ENCODE results near the gene MFSD1.
"Not testable (repeated sequence)": the region's sequence is repeated elsewhere in the genome, so short reads cannot be mapped to it uniquely, and the experiment has no call there.

Gene MFSD1

DNA sequence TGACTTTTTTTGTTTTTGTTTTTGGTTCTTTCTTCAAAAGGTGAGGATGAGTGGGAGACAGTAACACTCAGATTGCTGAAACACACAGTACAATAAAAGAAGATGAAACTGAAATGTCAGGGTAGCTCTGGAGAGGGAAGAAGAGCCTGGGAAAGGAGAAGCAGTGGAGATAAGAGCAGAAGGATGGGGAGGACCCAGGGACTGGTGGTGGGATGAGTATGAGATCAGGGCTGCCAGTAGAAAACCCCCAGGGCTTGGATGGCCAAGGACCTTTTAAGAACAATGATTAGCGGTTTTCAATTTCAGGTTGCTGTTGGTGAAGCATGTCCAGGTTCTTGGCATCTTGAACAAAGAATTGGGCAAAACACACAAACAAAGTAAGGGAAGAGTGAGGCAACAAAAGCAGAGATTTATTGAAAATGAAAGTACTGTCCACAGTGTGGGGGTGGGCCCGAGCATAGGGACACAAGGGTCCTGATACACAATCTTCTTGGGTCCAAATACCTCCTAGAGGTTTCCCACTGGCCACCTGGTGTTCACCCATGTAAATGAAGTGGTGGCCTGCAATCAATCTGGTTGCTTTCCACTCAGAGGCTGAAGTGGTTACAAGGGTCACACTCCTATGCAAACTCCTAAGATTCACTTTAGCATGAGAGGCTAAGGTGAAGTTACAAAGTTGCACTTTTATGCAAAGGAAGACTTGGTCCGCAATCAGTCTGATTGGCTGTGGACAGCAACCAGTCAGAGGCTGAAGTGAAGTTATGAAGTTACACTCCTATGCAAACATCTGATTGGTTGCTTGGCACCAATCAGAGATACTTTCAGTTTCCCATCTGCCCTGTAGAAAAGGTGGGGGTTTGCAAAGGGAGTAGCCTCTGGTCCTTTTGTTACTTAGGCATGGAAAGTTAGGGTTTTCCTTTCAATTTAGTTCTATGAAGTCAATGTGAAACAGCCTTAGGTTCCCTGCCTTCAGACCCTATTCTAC lies 26.1 kb upstream of the MFSD1 start:
- DNase-seq, result no peak

DNA sequence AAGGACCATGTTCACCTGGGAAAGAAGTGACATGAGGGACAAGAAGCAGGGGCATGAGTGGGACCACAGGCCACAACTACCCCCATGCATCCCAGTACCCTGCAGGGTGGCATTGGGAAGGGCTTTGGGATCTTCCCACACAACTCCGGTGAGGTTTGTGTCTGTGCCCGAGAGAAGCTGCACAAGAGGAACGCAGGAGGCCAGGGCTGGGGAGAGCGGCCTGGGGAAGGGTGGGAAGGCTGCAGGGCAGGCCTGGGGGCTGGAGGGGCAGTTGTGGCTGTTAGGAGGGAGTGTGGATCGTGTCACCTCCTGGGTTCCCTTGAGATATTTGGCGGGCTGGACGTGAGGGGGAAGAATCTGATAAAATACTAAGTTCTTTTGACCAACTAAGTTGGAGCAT lies 25.3 kb upstream of the MFSD1 start:
- no peak for DNase-seq

DNA sequence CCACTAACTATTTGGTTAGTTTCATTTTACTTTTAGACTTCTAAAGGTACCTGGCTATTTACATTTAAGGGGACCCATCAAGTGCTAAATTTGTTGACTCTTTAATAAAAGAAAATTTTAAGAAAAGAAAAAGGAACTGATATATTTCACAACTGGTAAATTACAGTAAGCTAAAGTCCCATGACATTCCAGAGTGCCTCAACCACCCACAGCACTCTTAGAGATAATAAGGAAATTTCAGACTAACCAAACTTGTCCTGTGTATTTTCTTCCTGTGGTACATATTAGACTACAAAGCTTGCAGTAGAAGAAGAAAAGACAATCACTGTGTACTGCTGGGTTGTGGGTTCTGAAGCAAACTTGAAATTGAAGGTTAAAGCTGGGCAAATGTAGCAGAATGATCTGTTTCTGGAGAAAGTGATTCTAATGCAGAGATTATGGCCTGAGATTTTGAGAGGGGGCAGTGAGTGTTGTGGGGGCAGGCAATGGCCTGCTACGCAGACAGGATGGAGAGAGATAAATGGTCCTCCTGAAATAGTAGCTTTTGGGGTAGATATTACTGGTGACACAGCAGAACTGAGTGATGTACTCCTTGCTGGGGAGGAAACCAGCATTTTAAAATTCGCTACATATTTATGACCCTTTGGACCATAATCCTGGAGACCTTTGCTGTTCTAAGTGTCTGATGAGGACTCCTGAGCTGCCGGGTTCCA lies 24.5 kb upstream of the MFSD1 start:
- DNase-seq, result no peak

DNA sequence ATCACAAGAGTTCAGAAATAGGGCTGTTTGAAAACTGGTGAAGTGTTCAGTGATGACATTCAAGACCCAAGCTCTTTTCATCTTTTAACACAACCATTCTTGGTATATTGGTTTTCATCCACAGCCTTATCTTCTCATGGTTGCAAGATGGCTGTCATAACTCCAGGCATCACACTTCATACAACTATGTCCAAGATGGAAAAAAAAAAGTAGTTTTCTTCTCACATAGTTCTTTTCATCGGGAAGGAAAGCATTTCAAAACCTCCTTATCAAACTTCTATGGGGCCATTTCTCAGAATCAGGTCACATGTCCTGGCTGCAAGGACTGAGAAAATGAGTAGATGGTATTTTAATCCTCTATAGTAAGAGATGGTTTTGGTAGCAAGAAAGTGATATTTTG lies 21.1 kb upstream of the MFSD1 start:
- DNase-seq, result no peak

DNA sequence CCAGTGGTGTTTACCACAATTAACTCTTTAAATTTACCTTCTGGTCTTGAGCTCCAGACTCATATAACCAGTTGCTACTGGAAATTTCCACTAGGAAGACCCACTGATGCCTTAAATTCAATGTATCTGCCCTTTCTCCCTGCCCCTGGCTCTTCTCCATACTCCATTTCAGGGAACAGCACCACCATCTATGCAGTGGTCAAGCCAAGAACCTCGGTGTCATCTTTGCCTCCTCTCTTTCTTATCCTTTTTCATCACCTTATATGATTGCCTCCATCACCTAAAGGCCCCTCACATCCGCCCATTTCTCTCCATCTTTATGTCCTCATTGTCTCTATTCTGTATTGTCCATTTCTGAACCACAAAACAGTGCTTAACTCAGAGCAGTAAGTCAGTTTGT lies 20.7 kb upstream of the MFSD1 start:
- DNase-seq, result no peak

DNA sequence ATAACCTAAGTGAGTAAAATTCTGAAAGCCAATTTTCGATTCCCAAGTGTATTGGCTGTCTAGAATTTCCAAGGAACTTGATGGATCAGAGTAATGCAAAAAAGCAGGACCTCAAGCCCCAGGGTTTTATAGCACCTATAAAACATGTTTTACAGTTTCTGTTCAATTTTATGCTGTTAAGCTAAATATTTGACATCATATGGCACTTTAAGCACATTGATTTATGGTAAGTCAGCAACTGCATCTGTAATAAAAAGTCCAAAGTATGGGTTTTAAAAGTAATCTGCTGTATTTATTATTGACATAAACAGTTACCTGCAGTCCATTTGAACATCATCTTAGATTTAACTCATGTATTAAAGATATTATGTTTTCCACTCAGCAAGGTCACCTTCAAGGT lies 20.0 kb upstream of the MFSD1 start:
- no peak for DNase-seq

DNA sequence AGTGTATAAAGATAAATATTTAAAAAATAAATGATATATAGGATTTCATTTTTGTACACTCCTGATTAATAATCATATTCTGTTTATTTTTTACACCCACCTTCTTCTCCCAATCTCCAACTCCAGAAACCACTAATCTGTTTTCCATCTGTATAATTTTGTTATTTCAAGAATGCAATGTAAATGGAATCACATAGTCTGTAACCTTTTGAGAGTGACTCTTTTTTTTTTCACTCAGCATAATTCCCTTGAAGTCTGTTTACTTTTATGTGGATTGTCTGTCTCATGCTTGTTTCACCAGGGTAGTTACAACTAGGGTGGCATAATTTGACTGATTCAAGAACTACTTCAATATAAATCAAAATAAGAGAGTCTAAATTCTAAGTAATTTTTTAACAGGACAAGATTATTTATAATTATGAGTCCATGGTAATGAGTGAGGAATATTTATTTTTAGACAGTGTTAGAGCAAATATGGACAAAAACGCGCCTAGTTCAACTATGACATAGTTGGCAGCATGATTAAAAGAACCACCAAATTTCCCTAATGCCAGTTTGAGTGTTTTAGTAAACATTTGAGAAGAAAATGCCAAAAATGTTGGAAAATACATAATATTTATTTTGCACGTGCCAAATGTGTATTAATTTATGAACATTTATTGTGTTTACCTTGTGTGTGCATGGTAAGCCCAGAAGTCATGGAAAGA lies 19.4 kb upstream of the MFSD1 start:
- no peak for DNase-seq

DNA sequence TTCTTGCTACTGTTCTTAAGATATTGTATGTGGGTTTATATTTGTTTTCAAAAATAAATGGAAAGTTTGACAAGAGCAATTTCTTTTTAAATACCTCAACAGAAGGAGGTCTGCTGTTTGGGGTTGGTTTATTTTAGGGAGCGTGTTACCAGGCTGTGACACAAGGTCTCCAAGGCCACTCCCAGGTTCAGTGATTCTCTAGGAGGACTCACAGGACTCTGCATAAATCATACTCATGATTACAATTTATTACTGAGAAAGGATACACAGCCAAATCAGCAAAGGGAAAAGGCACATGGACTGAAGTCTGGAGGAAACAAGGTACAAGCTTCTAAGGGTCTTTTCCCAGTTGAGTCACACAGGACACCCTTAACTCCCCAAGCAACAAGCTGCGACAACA lies 18.8 kb upstream of the MFSD1 start:
- no peak for DNase-seq

DNA sequence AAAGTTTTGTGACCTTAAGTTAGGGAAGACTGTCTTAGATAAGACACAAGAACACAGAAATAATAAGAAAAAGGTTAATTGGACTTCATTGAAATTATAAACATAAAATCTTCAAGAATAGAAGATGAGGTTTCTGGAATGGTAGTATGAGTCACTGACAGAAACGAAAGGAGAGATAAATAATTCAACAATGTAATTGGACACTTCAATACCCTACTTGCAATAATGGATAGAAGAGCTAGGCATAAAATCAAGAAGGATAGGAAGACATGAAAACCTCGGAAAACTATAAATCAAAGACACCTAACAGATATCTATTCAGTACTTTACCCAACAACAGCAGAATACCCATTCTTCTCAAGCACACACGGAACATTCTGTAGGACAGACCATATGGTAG lies 15.9 kb upstream of the MFSD1 start:
- no peak for DNase-seq

- DNase-seq, result no peak
Observed at GRCh38 chr3:158788446-158788845, 13.4 kb upstream of the MFSD1 start.

DNA sequence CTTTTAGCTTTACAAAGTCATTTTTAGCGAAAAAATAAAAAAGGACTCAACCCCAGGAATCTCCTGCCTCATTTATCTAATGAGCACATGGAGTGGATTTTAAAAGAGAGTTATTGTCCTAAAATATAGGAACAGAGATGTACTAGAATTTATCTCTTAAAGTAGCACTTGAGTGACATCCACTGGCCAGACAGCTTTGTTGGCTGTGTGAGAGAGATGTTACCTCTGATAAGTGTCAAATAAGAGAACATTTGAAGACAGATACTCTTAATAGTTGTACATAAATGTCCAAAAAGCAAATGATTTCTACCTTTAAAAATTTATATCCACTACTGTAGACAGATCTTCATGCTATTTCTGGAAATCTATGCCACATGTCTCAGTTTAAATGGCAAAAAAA lies 12.3 kb upstream of the MFSD1 start:
- DNase-seq, result peak in 1 of 56 donors; percentile 5

- peak in 7 of 56 donors; percentile 3 to 43 (median 4) for DNase-seq
Observed at GRCh38 chr3:158790901-158791589, 10.8 kb upstream of the MFSD1 start.

- DNase-seq, result not testable (repeated sequence)
Observed at GRCh38 chr3:158791590-158791920, 10.3 kb upstream of the MFSD1 start.

GRCh38 chr3:158792709-158793108 lies 9.1 kb upstream of the MFSD1 start:
- no peak for DNase-seq

DNA sequence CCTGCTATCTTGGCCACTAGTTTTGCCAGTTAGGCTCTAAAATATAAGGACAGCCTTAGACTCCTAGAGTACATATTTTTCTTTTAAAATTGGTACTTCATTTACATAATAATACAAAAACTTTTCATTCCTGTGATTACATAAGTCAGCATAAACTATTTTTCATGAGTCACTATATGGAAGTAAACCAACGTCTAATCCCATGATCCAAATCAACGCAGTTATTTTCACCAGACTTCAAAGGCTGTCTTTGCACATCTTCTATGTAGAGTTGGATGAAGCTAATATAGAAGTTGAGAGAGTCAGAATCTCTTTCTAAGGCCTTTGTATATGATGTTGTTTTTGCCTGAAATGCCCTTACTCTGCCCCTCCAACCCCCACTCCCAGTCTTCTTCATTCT lies 7.6 kb upstream of the MFSD1 start:
- DNase-seq, result no peak

- DNase-seq, result no peak
Observed at GRCh38 chr3:158794936-158795518, 6.8 kb upstream of the MFSD1 start.

DNA sequence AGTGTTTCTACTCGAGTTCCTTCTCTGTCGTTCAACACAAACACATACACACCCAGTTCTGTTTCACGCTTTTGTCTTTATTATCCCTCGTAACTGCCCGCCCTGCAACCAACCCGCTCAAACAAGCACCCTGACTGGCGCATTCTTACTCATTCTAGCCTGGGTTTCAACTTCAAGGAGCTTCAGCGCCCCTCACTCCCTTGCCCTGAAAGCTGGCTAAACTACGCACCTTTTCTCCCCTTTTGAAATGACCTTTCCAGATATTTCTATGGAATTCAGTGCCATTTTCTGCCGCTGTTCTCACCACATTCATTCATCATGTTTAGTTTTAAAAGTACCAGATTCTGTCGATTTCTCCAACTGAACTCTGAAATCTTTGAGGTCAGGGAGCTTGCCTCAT lies 653 bp upstream of the MFSD1 start:
- peak in 13 of 56 donors; percentile 5 to 31 (median 18) for DNase-seq

DNA sequence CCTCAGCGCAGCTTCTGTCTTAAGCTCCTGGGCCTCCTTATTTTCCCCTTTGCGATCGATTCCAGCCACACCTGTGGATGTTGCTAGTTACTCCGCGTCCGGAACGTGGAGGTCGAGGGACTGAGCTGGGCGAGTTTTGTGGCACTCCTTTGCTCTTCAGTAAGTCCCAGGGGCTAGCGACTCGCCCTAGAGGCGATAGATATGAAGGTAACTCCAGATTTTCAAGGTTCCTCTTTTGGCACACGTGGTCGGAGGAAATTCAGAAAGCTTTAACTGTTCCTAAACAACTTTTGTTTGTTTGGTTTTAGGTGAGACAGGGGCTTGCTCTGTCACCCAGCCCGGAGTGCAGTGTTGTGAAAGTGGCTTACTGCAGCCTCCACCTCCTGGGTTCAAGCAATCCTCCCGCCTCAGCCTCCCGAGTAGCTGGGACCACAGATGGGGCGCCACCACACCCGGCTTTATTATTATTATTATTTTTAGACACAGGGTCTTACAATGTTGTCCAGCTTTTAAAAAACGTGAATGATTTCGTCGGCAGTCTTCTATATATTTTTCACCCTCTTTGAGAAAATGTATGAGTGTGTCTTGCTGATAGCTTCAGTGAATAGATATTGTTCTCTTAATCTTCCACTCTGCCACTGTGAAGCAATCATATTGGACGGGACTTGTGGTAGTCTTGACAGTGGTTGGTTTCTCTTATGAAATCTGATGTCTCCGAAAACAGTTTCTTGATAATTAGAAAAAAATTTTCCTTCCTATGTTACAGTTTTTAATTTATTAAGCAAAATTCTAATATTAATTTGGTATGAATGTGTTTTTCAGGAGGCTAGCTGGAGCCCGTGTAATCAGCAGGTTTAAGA lies 785 bp downstream of the MFSD1 start:
- DNase-seq, result peak in 3 of 56 donors; percentile 31 to 60 (median 49)

DNA sequence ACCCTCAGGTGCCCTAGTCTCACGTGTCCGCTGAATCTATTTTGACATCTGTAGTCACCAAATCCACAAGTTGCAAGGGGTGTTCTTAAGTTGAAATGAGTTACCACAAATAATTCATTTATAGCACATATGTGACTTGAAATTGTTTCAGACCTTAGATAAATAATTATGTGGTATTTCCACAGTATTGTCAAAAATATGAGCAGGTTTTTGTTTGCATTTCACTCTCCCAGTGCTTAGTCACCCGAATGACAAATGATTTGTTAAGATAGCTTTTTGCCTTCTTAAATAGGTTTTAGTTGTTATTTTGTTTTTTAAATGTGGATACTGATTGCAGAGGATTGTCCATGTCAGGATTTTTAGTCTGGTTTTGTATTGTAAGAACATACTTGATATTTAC lies 2.6 kb downstream of the MFSD1 start:
- no peak for DNase-seq

GRCh38 chr3:158808697-158809096 lies 6.8 kb downstream of the MFSD1 start:
- DNase-seq, result no peak

All from amygdala (tissue), 56 donors.